8988T (cell line): Measurements from ENCODE around the gene REST.

Source experiments
- DNase-seq: peaks from one replicate; pipeline ENCODE4 v3.0.0; 2011

Gene REST

DNA sequence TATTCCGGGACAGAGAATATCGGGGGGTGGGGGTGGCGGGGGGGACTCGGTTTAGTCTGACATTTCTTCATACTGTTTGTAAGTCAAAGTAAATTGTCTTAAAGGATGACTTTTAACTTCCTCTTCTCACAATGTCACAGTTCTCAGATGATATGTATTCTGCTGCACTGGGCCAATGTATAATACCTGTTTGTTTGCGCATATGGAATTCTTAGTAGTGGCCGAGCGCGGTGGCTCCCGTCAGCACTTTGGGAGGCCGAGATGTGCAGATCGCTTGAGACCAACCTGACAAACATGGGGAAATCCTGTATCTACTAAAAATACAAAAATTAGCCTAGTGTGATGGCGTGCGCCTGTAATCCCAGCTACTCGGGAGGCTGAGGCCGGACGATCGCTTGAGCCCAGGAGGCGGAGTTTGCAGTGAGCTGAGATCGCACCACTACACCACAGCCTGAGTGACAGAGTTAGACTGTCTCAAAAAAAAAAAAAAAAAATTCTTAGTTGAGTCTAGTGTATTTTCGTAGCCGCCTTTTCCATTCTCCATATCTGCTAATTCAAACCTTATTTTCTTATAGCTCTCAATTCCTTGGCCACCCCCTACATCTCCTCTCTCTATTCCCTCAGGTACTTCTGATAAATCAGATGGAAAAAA, 71.8 kb downstream of the REST start:
- no peak for DNase-seq

DNA sequence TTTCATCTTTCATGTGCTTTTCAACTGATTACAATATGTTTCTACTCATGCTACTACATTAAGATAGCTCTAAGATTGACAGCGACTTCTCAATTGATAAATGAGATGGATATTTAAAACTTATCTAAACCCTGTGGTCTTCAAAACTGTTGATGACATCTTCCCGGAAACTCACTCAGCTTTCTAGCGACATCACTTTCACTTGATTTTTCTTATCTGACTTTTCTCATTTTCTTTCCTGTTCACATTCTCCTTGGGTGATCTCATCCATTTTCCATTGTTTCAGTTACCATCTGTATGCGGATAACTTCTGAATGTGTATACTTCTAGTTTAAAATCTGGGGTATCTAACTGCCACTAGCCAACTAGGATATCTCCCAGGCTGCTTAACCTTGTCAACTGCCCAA, 74.1 kb downstream of the REST start:
- no peak for DNase-seq

DNA sequence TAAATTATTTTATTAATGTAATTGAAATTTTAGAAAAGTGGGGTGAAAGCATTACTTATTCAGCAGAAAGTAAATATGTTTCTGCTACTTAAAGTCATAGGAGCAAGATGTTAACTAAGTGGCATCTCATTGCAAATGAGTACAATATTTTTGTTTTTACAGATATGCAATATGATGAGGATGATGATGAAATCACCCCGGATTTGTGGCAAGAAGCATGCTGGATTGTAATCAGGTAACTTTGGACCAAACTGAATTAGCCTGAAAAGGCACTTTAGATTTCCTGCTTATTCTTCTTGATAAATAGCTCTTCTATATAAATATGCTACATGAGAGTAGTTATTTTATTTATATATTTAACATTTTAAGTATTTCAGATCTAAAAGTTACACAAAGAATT, 78.5 kb downstream of the REST start:
- no peak for DNase-seq

DNA sequence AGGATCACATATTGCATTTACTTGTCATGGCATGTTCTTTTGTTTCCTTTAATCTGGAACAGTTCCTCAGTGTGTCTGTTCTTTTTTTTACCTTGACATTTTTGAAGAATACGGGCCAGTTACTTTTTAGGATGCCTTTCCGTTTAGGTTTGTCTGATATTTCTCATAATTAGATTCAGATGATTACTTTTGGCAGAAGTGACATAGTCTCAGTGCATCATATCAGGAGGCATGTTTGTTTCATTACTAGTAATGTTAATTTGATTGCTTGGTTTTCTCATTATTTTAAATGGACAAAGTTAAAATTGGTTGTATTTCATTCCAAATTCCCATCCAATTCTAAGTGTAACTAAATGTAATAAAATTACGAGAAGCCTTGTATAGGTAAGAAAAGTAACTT, 79.3 kb downstream of the REST start:
- DNase-seq, result no peak

DNA sequence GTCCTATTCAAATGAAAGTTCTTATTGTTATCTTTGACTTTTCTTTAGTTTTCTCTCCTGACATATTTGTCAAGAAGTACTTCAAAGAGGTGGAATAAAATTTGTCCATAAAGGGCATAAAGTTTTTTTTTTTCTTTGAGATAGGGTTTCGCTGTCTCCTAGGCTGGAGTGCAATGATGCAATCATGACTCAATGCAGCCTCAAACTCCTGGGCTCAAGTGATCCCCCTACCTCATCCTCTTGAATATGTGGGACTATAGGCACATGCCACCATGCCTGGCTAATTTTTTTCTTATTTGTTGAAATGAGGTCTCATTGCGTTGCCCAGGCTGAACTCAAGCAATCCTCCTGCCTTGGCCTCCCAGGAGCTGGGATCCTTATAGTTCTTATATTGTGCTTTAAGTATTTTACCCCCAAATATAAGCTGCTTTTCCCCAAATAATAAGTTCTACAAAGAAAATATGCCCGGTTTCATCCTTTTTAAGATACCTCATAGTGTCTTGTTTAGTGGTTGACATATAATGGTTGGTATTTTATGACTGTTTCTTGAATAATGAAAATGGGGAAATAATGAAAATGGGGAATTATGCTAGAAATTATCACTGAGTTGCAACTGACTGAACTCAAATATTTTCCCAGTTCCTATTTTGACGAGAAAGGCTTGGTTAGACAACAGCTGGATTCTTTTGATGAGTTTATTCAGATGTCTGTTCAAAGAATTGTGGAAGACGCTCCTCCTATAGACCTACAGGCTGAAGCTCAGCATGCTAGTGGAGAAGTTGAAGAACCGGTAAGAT, 82.6 kb downstream of the REST start:
- DNase-seq, result no peak

DNA sequence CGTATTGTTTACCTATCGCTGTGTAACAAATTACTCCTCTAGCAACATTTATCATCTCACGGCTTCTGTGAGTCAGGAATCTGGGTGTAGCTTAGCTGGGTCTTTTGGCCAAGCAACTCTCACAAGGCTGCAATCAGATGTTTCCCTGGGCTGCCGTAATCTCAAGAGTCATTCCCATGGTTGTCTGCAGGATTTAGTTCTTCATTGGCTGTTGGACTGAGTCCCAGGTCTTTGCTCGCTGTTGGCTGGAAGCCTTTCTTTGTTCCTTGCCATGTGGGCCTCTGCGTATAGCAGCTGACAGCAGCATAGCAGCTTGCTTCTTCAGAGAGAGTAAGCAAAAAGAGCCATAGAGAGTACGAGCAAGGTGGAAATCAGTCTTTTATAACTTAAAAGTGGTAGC, 87.8 kb downstream of the REST start:
- no peak for DNase-seq

DNA sequence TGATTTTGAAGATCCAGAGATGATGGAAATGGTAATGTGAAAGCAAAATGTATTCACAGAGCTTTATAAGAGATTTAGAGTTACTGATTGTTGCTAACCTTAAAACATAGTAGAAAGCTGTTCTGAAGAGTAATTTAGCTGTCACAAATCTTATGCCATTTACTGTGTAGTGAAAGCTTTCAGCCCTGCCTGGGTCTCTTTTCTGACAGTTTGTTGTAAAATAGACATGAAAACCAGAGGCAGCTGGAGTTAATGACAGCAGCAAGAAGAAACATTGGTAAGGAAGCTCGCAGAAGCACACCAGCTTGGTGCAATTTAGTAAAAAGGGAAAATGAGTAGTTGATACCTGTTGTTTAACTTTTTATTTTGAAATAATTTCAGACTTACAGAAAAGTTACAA, 92.1 kb downstream of the REST start:
- no peak for DNase-seq

DNA sequence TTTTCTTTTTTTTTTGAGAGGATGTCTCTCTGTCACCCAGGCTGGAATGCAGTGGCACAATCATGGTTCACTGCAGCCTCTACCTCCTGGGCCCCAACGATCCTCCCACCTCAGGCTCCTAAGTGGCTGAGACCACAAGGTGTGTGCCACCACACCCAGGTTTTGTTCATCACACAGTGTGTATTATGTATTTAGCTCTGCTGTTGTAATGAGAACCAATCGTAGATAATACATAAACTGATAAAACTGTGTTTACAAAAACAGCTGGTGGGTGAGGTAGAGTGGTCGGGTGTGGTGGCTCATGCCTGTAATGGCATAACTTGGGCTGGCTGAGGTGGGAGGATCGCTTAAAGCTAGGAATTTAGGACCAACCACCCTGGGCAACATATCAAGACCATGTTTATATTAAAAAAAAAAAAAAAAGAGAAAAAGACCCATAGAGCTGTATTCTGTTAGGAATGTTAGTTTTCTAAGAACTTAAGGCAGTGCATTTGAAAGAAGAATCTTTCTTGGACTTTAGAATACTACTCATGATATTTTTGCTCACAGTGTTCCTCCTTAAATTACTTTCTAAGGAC, 105.9 kb downstream of the REST start:
- no peak for DNase-seq
